ENCODE results near the gene CLTRN.
"Not testable (repeated sequence)": the region's sequence is repeated elsewhere in the genome, so short reads cannot be mapped to it uniquely, and the experiment has no call there.

The CLTRN gene

DNA sequence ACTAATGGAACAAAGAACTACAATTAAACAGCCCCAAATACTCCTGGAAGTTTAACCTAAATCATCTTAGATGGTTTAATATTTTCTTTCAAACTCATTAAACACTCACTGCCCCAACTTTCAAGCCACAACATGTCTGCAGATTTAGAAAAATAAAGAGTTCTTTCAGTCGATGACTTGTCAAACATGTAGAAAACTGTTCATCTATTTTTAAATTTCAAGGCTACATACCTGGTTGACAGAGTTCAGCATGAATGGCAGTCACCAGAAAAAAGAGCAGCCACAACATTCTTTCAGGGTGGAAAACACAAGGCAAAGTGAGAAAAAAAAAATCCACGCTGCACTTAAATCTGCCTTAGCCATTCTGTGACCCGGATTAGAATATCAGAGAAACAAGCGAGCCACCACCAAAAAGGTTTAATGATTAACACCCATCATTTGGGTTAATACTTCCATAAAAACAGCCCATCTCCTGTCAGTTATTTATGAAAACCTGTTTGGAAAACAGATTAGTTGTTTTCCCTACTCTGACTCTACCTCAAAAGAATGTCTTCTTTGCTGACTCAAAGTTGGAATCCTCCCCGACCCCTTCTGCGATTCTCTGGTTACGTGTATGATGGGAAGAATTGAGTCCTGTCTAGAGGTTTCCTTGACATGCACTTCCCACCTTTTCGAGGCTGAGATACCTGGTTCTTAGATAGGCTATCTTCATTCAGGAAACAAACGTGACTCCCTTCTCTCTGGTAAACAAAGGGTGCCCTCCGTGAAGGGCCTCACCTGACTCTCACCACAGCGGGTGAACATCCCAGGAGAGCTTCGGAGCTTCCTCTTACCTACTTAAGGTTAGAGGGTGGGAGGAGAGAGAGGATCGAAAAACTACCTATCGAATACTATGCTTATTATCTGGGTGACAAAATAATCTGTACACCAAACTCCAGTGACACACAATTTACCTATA is at the start of gene CLTRN:
CLTRN (minus strand) TSS at position 319 of the 958 bp plus-strand sequence; CDS start at position 289, 30 bp downstream.
- FAIRE-seq: no peak
- DNase-seq (ENCODE audit: insufficient read length, low spot score): no peak

- not testable (repeated sequence) for FAIRE-seq; DNase-seq (ENCODE audit: insufficient read length, low spot score)
Observed at GRCh38 chrX:15704273-15704672, 39.7 kb upstream of the CLTRN start.

DNA sequence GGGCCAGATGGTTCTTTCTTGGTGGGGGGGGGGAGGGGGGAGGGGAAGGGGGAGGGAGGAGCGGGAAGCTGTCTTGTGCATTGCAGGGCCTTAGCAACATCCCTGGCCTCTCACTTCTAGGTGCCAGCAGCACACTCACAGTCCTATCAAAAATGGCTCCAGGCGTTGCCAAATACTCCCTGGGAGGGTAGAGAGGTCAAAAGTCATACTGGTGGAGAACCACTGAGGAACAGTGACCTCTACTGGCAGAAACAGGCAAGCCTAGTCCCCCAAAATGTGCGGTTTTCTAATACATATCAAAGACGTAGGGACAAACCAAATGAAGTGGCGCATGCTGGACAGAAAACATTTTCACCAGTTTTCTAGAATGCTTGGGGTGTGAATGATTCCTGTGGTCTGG is 39.2 kb upstream of the CLTRN start:
- FAIRE-seq: peak; percentile 40
- not testable (repeated sequence) for DNase-seq (ENCODE audit: insufficient read length, low spot score)

- no peak for FAIRE-seq
- DNase-seq (ENCODE audit: insufficient read length, low spot score): no peak
Observed at GRCh38 chrX:15702488-15703371, 38.1 kb upstream of the CLTRN start.

GRCh38 chrX:15696516-15696915 is 31.9 kb upstream of the CLTRN start:
- no peak for DNase-seq (ENCODE audit: insufficient read length, low spot score)
- no peak for FAIRE-seq

DNA sequence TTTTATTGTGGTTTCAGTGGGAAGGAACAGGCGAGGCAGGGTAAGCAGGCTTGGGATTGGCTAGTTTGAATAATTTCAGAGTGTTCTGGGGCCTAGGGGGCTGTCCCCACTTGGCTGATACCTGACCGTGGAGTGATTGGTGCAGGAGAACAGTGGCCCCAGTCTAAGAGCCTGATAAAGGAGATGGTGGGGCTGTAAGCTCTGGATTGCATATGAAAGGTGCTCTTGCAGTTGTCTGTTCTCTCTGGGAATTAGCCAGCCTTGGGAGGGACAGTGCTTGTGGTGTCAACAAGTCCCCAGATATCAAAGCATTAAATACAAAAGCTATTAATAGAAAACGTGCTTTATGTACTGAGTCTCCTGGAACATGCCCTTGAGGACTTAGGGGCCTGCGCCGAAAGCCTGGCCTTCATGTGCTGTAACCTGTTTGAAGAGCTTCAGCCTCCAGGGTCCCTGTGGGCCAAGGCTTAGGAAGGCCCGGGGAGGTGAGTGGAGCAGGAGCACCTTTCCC is 30.4 kb upstream of the CLTRN start:
- no peak for DNase-seq (ENCODE audit: insufficient read length, low spot score)
- FAIRE-seq: no peak

GRCh38 chrX:15686818-15687685 is 22.4 kb upstream of the CLTRN start:
- DNase-seq (ENCODE audit: insufficient read length, low spot score) (peak; percentile 38), FAIRE-seq (no peak)

DNA sequence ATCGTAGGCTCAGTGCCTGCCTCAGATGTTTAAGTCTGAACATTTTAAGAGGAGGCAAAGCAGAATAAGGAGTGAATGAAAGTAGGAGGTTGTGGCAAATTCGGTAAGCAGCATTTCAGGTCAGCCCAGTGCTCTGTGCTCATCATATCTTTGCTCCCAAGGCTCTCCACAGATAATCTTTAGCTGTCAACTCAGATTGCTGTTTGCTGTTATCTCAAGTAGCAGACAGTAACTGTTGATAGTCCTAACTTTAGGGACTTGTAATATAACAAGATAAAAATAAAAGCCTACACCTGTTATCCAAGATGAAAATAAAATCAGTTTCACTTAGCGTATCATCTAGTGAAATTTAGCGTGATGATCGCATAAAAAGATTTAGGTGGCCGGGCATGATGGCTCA is 18.6 kb upstream of the CLTRN start:
- no peak for FAIRE-seq
- DNase-seq (ENCODE audit: insufficient read length, low spot score): no peak

GRCh38 chrX:15681433-15681832 is 16.8 kb upstream of the CLTRN start:
- DNase-seq (ENCODE audit: insufficient read length, low spot score) (no peak), FAIRE-seq (no peak)

- FAIRE-seq (no peak), DNase-seq (ENCODE audit: insufficient read length, low spot score) (no peak)
Observed at GRCh38 chrX:15680401-15680800, 15.8 kb upstream of the CLTRN start.

GRCh38 chrX:15679246-15679645 is 14.6 kb upstream of the CLTRN start:
- DNase-seq (ENCODE audit: insufficient read length, low spot score) (no peak), FAIRE-seq (no peak)

DNA sequence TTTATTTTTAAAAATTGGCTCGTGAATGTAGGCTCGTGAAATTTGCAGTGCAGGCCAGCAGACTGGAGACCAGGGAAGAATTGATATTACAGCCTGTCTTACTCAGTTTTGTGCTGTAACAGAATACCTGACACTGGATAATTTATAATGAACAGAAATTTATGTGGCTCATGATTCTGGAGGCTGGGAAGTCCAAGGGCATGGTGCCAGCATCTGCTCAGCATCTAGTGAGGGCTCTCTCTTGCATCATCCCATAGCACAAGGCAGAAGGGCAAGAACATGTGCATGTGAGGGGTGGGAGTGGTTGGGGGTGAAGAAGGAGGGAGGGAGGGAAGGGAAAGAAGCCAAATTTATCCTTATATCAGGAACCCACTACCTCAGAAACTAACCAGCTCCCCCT is 13.7 kb upstream of the CLTRN start:
- FAIRE-seq (no peak), DNase-seq (ENCODE audit: insufficient read length, low spot score) (no peak)

GRCh38 chrX:15676886-15677285 is 12.3 kb upstream of the CLTRN start:
- DNase-seq (ENCODE audit: insufficient read length, low spot score): no peak

GRCh38 chrX:15675490-15675921 is 10.9 kb upstream of the CLTRN start:
- peak; percentile 66 for DNase-seq (ENCODE audit: insufficient read length, low spot score)
- no peak for FAIRE-seq

More at GRCh38 chrX:15676886-15677285, 12.3 kb upstream of the CLTRN start:
- no peak for FAIRE-seq

DNA sequence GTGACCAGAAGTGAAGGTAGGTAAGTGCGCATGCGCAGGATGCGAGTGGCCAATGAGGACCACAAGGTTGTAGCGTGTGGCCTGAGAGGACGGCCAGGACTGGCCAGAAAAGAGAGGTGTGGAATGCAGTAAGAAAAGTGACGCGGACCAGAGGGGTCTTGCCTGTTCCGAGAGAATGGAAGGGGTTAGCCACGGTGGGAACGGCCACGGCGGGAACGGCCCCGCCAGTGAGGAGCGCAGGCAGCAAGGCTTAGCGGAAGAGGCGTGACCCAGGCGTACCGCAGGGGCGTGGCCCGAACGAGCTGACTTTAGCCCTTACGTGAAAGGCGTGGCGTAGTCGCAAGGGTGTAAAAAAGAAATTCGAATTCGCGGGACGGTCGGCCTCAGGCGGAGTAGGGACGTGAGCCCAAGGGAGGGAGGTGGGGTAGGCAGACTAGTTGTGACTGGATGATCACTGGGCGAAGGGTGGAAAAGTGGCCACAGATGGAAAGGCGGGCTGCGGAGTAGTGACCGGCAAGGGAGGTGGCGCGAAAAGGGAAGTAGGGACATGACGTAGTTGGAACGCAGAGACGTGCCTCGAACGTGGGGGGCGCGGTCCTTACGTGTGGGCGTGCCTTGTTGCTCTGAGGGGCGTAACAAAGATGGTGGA is 10.4 kb upstream of the CLTRN start:
- DNase-seq (ENCODE audit: insufficient read length, low spot score): peak; percentile 93
- FAIRE-seq: peak; percentile 99

DNA sequence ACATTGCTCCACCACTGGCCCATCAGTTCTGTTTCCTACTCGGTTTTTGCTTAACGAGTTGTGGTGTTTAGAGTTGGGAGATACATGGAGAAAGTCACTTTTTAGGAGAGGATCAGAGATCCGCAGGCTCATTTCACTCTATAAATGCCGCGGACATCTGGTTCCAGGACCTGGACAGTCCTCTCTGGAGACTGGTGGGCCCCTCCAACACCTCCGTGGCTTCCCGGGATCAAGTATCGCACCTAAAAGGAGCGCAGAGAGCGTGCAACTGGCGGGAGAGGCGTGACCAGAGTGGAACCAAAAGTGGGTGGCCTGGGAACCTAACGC is 9.9 kb upstream of the CLTRN start:
- FAIRE-seq: no peak

GRCh38 chrX:15673970-15674369 is 9.4 kb upstream of the CLTRN start:
- DNase-seq (ENCODE audit: insufficient read length, low spot score) (no peak), FAIRE-seq (no peak)

More for the DNA sequence above, 9.9 kb upstream of the CLTRN start:
- DNase-seq (ENCODE audit: insufficient read length, low spot score): no peak

DNA sequence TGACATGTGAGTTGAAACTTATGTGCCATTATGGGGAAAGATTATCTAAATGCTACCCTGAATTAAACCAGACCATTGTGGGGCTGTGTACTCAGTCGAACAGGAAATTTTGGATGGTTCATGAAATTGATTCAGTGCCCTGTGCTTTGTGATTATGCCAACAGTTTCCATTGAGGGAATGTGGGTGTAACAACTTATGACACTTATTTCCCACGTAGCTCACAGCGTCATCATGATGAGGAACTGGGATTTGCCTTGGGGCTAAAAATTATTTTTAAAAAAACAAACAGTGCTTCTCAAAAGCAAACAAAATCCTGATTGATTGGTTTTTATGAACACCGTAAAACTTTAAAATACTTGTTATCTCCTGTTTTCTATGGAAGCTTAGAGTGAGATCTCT is 8.3 kb upstream of the CLTRN start:
- FAIRE-seq (no peak), DNase-seq (ENCODE audit: insufficient read length, low spot score) (no peak)

- FAIRE-seq (no peak), DNase-seq (ENCODE audit: insufficient read length, low spot score) (no peak)
Observed at GRCh38 chrX:15663439-15663838, 1.2 kb downstream of the CLTRN start.

DNA sequence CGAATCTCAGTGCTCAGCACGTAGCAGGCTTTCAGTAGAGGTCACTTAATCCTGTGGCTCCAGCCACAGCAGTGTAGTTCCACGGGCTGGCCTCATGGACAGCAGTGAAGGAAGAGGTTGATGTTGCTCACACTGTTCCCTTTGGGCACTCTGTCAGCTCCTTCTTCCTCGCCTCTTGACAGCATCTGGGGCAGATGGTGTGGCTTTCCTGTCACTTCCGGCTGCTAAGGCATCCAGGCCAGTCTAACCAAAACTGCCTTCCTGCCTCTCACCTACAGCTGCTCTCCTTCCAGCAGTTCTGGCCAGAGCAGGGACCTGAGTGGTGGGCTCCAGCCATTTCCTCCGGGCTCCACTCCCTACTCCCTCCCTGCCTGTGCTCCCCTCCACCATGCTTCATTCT is 9.8 kb downstream of the CLTRN start:
- FAIRE-seq: peak; percentile 23
- not testable (repeated sequence) for DNase-seq (ENCODE audit: insufficient read length, low spot score)

Data from HTR-8/SVneo (cell line).